GM21619 (cell line): ENCODE data around the gene LRIG1.

ENCODE experiments used
- ATAC-seq: cut with Tn5 transposase; IDR thresholded peaks from one replicate; pipeline ENCODE4 v1.9.1; 2021; ENCODE audit not compliant: unreplicated experiment

Gene LRIG1

DNA sequence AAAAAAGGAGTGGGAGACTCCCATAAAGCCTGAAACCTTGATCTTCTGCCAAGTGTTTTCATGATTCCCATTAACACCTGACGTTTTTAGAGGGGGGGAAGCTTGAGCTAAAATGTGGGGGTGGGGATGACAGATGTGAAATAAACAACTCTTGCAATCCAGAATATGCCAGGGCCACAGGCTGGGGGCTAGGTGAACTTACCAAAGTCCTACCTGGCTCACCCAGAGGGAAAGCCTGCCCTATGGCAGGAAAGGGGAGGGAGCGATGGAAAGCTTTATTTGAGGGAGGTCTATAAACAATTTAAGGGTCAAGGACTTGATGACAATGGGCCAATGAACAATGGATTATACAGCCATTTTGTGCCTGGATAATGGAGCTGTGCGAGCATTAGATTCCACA, 108.3 kb downstream of the LRIG1 start:
- ATAC-seq, result no peak

DNA sequence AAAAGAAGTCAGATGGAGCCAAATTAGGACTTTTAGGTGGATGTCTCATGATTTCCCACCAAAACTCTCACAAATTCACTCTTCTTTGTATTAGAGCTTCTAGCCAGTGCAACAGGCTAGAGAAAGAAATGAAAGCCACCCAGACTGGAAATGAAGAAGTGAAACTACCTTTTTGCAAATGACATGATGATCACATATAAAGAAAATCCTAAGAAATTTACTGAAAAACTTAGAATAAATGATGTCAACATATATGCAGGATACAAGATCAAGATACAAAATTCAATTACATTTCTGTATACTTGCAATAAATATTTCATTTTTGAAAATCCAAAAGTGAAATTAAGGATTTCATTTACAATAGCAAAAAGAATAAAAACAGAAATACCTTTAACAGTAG, 110.8 kb downstream of the LRIG1 start:
- peak; percentile 11 for ATAC-seq

DNA sequence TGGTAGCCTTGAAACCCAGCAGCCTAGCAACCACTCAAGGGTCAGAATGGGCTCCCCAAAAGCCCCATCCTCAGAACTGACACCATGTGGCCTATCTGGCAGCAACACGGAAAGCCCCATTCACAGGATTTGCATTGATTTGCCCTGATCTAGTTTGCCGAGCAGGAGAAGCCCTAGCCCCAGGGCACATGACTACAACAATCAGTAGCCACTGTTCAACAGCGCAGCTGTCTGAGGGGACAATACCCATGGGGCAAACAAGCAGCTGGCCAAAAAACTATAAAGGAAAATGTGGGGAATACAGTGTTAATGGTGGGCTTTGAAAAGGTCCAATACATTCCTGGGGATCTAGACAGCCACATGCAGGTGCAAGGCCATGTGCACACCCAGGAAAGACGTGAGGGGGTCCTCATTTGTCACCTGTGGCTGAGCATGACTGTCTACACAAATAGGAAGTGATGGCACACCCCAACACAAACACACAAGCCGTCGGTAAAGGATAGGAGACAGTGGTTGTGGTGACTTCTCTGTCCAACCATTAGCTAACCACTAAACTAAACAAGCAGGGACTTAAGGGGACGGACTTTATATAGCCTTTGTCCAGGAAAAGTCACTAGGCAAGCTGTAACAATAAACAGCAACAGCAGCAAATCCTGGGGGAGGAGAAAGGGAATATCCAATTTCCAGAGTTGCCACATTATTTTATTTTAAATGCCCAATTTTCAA, 113.7 kb downstream of the LRIG1 start:
- peak; percentile 48 for ATAC-seq

DNA sequence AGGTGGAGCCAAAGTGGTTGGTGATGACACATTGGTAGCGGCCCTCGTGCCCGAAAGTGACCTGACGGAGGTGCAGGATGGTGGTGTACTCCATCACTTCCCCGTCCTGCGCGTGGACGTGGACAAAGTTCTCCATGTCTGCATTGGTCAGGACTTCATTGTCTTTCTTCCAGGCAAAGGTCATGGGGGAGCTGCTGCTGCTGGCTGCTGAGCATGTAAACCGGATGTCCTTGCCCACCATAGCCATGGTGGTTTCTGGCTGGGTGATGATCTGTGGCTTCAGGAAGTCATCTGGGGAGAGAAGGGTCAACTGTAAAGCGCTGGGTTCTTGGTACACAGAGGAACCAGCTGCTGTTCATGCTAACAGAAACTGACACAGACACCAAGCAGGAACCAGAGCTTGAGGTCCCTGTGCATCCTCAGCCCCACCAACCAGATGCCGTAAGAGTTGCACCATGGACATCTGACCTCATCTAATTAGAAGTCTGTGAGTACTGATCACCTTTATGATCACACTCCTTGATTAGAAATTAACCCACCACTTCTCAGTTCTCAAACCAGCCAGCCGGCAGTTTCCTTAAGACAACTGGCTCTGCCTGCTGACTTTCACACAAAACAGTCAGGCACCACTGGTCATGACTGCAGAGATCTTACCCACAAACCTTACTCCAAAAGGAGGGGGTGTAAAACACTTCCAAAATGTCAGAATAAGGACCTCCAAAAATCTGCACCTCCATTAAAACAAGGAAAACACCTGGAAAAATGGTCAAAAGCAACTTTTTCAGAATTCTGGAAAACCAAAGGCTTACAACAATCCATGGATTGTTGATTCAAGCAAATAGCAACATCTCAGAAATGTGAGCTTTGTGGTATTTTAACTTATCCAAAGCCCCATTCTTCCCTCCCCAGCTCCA, 114.6 kb downstream of the LRIG1 start:
- ATAC-seq, result peak; percentile 82

DNA sequence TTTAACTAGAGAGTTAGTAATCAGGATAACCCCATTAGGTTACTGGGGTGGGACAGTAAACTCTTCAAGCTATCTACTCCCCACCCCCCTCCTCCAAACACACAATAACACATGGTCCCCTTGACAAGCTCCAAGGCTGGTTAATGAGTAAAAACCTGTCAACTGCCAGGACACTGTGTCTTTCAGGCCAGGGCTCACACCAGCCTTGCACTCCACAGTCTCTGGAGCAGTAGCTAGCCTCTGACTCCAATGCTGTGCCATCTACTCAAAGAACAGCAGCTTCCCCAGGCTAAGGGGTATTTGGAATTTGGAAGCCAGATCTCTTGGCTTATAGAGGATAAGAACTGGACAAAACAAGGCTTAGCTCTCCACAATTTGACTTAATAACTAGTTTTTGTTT, 115.8 kb downstream of the LRIG1 start:
- ATAC-seq, result no peak

DNA sequence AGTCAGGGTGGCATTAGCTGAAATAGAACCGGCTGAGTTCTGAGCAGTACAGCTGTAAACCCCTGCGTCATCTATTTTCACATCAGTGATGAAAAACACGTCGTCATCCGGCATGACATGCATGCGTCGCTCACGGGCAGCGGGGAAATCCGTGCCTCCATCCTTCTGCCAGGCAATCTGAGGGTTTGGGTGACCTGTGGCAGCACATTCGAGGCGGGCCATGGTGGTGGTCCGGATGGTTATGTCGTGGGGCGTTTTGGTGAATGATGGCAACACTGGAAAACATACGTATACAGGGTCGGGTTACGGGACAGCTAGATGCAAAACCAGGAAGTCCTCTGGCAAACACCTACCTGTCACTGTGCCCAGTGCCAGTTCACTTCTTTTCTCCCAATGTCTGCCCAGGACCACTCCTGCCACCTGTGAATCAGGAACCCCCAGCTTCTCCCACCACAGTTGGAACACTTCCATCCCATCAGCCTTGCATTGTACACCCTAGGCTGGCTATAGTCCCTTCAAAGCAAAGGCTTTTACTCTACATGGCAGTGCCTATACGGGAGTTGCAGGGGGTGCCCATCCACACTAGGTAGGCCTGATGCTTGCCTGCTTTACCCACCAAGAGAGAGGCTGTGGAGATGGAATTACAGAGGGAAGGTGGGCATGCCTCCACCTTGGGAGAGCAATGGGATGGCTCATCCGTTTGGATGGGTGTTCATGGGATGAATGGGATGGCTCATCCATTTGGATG, 116.7 kb downstream of the LRIG1 start:
- no peak for ATAC-seq

DNA sequence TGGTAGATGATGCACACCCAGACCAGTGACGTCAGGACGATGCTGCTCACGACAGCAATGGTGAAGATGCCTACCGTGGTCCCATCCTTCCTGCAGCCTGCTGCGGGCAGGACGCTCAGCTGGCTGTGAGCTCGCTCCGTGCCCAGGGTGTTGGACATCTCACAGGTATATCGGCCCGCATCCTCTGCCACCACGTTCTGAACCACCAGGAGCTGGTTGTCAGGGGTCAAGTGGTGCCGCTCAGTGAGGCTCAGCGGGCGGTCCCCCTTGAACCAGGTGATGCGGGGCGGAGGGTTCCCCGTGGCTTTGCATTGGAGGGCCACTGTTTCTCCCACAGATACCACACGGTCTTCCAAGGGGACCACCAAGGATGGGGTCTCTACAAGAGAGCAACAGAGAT, 117.8 kb downstream of the LRIG1 start:
- no peak for ATAC-seq

DNA sequence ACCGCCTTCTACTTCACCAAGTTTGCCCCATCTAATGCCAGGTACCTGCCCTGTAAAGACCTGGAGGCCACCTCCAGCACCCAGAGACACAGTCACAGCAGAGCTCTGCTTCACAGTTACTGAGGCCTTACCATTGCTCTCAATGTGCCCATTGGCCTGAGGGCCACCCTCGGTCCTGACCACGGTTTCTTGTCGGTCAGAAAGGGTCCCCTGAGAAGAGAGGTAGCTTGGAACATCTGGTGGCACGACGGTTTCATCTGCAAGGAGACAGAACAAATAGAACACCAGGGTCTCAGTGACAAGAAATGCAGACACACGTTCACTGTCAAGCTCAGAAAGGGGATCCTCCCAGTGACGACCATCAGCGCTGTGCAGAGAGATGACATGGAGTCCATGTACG, 118.7 kb downstream of the LRIG1 start:
- no peak for ATAC-seq

DNA sequence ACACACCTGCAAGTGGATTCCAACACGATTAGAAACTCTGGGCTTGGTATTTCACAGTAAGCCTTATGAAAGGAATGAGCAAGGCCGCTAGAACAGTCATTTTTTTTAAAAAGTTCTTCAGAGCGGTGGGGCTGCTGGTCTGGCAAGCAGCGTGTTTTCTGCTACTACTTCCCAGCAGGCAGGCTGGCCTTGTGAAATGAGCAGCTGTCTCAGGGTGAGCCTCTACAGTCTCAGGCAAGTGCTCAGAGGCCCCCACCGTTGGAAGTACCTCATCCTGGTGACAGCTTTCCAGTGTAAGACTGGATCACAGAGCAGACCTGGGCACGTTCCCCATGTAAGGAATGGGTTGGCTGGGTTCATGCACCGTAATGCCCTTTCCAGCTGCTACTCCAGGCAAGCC, 119.2 kb downstream of the LRIG1 start:
- ATAC-seq, result no peak

DNA sequence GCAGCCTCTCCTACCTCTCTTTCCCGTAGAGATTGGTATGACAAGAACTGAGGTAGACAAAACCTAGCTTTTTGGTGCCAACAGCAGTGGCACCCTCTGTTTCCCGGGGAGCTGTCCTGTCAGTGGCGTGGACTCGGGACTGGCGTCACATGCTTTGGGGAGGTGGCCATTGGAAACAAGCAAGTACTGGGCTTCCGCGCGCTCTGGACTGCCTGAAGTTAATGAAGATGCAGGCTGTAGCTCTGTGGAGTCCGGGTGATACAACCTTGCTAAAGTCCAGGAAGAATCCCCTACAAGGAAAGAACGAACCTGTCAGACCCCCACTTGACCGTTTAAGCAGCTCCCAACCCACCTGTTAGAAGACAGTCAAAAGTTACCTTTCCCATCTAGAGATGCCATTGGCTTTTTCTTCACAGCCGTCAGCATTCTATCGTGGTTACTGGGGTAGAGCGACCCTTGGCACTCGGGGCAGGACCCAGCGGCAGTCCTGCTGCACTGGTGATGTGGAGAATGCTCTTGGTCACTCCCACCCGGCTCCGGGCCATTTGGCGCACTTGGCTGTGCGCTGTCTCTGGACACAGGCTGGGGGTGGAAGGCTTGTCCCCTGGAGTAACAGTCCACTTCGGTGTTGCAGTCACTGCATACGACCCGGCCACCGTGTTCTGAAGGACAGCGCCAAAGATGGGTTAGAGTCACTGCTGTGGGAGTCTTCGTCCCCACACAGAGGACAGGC, 120.5 kb downstream of the LRIG1 start:
- no peak for ATAC-seq

DNA sequence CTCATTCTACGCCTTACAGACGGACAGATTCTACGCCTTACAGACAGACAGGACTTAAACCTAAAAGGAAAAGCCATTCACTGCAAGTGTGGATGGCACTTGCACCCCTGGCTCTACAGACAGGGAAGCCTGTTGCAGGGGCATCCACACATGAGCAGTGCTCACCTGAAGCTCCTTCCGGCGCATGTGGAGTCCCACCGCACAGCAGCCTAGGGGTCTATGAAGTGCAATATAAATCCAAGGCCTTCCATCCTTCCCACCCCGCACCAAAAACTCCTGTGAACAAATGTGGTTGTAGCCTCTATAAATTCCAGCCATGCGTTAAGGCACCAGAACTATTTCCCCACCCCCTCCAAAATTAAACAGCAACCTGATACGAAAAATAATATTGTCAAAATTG, 121.3 kb downstream of the LRIG1 start:
- no peak for ATAC-seq

DNA sequence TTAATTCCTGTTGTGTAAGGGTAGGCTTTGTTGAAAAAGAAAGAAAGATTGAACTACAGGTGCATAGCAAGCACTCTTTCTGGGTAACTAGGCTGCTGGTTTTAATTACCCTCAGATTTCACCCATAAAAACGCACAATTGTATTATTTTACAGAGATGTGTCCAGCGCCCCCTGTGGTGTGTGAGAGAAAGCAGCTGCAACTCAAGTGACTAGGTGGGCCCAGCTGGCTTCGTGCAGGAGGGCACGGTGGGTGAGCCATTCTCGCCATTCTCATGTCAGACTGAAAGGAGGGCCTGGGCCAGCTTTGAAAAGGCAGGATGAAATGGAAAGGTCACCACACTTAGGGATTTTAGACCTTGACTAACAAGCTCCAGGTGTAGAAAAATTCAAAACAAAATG, 122.6 kb downstream of the LRIG1 start:
- no peak for ATAC-seq

DNA sequence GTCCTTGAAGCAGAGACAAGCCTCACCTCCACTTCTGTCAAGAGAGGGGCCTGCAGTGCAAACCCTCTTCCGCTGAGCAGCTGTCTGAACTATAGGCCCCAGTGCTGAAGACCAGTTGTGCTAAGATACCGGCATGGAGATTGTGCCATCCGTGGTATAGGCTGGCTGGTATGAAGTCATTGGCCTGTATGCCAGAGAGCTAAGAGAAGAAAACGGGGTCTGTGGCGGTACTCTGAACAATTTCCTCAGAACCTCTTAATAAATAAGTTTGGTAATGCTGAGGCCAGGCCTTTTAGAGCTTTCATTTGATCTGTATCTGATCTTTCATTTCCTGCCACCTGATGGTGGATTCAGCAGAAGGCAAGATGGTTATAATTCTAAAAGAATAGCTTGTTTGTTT, 123.0 kb downstream of the LRIG1 start:
- no peak for ATAC-seq

DNA sequence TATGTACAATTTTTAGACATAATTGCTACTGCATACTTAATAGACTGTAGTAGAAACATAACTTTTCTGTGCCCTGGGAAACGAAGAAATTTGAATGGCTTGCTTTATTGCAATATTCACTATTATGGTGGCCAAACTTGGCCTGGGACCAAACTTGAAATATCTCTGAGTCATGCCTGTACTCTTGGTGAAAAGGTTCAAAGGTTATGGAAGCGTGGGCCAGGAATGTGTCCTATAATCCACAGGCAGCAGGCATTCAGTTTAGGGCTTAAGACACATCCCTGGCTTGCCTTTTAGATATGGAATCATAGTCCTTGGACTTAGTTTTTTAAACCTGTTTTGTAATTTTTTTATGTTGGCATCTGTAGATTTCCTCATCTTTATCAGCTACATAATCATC, 124.3 kb downstream of the LRIG1 start:
- ATAC-seq, result no peak

DNA sequence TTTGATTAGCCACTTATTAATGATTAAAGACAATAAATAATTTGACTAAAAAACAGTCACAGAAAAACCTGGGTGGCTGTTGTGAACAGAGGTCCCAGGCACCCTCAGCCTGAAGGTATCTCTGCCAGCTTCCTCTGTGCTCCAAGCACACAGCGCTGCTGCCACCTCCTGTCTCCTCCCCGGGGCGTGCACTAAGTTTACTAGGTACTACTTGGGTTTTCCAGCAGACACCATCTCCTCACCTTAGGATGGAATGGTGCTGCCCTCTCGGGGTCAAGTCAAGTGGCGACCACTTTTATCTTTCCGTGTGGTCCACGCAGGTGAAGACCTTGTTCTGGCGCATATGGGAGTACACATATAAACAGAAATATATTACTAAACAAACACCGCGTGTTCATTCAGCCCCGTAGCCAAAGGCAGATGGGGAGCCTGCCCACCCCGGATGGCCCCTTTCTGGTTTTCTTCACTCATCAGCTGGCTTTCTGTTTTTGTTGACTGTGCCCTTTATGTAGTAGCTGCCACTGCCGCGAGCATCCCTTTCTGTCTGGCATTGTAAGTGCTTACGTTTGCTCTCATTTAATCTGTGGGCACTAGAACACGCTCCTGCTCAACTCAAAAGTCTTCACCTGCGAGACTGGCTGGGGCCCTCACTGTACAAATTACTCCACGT, 128.0 kb downstream of the LRIG1 start:
- no peak for ATAC-seq

DNA sequence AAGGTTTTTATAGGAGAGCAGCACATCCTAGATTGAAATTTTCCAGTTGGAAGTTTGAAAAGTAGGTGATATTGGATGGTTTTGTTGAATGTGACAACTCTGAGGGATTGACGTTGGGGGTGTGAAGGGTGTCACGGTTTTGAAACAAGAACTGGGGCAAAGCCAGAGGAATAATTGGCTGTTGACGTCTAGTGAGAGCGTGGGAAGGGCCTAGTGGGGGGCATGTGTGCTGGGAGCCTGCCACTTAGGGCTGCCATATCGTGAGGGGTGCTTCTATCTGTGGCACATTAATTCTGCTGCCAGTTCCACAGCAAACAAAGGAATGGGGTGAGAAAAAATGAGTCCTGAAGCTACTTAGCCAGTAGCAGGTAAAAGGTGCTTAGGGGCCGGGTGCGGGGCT, 129.4 kb downstream of the LRIG1 start:
- no peak for ATAC-seq

DNA sequence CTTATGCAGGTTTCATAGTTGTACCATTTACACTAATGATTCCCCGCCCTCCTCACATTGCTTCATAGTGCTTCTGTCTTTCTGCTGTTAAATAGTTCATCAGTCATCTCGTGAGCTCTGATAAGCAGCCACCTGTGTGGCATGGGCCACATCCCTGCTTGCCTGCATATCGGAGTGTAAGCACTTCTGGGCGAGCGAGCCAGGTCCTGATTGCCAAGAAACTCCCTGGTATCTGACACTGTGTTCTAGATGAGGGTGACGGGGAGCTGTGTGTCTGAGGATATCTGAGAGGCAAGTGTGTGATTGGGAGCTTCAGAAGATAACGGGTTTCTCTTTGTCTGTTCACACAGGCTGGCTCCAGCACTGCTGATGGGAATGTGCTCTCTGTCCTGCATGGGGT, 130.6 kb downstream of the LRIG1 start:
- no peak for ATAC-seq

DNA sequence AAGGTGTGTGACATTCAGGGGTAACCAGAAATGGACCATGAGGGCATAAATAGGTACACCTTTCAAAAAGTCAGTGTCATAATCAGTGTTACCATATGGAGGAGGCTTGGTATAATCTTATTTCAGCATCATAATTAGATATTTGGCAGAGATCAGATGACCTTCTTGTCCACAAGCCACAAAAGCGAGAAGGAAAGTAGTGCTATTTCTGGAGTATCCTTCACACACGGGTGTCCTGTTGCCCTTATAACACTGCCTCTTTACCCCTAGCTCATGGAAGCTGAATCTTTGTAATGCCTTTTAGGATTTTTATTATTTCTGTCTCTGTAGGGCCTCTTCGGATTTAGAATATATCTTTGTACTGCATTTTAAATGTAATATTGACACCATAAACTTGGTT, 132.8 kb downstream of the LRIG1 start:
- ATAC-seq, result no peak

DNA sequence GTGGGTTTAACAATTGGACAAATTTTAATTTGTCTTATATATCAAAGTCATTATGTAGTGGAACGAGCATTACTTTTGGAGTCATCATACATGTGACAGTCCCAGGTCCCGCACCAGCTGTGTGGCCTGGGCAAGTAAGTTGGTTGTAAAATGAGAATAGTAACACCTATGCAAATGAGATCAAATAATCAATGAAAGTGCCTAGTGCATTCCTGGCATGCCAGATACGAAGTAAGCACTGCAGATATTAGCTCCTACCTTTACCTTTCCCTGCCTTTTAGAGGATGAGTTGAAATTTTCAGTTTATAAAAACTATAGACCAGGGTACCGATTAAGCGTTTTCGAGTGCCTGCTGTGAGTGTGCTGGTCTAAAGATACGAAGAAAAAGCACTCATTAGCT, 134.1 kb downstream of the LRIG1 start:
- no peak for ATAC-seq

DNA sequence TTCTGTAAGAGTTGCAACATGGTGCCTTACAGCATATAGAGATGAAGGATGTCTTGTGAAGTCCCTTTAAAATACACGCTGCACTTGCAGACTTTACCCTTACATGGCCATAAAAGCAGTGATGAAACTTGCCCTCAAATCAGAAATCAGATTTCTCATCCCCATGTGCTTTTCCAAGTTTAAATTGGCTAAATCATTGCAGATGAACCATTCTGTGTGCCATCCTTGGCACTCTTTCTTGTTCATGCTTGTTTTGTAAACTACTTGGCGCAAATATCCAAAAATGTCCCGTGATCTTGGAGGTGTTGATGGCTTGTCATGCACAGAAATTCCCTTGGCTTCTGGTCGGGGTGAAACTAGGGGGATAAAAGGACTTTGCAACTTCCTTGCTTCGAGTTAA, 135.7 kb downstream of the LRIG1 start:
- no peak for ATAC-seq

DNA sequence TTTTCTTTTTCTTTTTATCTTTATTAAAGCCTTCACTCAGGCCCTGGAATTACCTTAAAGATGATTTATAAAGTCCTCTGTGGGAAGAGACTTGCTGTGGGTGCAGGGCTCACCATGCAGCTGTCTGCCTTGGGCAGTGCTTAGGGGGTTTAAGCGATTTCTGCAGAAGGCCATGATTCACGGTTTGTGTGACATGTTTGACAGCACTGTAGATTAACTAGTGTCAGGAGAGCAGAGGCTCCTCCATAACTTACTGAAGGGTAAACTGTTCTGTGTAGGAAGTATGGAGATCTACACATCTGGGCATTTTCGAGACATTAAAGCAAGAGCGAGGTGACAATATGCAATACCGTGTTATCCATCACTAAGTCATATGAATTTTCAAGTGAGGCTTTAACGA, 137.7 kb downstream of the LRIG1 start:
- no peak for ATAC-seq
